Epidermal melanocyte (primary cell): Measurements from ENCODE around the gene SETDB2.

Experiments used
- DNase-seq: peaks from one replicate; pipeline ENCODE4 v3.0.0; 2011; ENCODE audit warnings: low spot score; ENCODE audit not compliant: insufficient read length

SETDB2 gene

DNA sequence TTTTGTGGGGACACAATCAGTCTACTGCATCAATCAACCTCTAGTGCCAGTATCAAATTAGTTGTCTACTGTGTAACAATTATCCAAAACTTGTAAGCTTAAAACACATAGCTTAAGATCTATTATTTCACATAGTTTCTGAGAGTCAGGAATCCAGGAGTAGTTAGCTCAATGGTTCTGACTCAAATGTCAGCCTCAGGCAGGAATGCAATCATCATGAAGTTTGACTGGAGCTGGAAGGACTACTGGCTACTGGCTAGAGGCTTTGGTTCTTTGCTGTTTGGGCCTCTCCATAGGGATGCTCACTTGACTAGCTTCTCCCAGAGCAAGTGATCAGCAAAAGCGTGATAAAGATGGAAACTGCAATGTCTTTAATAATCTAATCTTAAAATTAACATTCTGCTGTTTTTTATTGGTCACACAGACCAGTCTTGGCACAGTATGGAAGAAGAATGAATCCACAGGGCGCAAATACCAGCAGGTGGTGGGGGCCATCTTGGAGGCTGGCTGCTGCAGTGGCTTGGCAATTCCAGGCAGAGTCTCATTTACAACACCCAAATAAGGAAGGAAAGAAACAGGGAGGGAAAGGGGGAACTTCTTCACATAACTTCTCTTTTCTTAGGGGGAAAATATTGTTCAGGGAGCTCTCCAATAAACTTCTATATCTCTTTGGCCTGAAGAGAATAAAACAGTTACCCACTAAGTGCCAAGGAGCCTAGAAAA, 15.9 kb upstream of the SETDB2 start:
- DNase-seq: no peak

DNA sequence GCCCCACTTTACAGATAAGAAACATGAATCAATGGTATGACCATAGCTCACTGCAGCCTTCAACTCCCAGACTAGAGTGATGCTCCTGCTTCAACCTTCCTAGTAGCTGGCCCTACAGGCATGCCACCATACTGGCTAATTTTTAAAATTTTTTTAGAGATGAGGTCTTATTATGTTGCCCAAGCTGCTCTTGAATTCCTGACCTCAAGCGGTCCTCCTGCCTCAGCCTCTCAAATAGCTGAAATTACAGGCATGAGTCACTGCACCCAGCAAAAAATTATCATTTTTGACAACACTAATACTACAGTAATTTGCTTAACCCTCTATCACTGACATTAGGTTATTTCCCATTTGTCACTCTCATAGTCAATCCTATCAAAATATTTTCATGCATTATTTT, 15.0 kb upstream of the SETDB2 start:
- DNase-seq: no peak

GRCh38 chr13:49435992-49436391, 8.1 kb upstream of the SETDB2 start:
- DNase-seq: no peak

GRCh38 chr13:49436890-49437289, 7.2 kb upstream of the SETDB2 start:
- no peak for DNase-seq

- no peak for DNase-seq
Measured at GRCh38 chr13:49437705-49438104, 6.4 kb upstream of the SETDB2 start.

DNA sequence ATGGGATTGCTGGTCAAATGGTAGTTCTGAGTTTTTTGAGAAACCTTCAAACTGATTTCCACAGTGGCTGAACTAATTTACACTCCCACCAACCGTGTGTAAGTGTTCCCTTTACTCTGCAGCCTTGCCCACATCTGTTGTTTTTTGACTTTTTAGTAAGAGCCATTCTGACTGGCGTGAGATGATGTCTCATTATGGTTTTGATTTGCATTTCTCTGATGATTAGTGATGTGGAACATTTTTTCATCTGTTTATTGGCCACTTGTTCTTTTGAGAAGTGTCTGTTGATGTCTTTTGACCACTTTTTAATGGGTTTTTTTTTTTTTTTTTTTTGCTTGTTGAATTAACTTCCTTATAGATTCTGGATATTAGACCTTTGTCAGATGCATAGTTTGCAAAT, 4.5 kb upstream of the SETDB2 start:
- no peak for DNase-seq

GRCh38 chr13:49441312-49441711, 2.8 kb upstream of the SETDB2 start:
- DNase-seq: no peak

DNA sequence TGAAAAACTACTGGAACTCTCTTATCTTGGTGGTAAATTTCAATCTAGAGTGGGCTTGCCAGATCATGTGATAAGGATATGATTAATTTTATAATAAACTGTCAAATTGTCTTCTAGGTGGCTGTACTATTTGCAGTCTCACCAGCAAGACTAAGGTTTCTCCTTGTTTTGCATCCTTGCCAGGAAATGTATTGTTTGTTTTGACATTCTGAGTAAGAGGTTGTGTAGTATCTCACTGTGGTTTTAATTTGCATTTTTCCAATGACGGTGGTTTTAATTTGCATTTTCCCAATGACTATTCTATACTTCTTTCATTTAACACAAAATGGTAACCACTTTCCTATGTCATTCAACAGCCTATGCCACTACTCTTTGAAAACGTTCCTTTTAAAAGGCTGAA, 2.2 kb upstream of the SETDB2 start:
- DNase-seq: no peak

DNA sequence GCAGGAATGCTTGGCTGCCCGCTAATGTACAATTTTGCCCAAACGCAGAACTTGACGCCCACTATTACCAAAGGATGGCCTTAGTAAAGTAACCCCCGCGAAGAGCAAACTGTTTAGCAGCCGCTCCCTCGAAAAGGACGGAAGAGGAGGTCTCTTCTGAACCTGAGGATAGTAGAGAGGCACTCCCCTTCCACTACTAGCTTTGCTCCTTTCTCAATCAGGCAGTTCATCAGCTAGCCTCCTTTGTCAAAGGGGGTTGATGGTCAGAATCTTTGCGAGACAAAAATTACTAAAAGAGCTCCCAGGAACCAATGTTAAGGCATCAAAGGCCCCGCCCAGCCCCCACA, 744 bp upstream of the SETDB2 start:
- DNase-seq: peak; percentile 40

DNA sequence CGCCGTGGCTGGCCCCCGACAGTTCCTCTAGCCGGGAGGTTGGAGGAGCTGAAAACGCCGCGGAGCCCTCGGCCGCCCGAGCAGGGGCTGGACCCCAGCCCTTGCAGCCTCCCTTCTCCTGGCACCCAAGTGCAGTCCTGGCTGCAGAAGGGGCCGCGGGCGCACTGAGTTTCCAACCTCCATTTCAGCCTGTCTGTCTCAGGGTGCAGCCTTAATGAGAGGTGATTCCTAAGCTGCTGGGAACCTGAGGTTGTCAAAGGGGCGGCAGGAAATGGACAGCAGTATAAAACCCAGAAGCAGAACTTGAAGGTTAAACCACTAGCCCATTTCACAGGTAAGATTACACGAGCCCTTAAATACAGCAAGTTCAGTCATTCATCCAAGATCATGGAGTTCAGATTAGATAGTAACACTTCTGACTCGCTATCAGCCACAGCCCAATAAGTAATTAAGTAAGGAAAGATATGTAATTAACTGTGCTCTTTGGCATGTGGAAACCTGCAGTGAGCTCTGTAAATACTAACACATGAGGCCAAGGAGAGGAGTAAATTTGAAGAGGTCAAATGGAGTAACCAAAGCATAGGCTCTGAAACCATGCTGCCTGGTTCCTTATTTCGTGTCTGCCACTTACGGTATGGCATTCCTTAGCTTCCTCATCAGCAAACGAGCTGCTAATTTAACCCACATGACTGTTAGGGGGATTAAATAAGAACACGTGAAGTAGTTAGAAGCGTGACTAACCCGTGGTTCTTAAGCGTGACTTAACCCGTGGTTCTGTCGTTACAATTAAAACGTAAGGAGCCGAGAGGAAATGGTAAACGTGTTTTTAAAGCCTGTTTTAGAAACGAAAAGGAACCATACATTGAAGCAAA, 686 bp downstream of the SETDB2 start:
- peak; percentile 43 for DNase-seq

GRCh38 chr13:49446473-49446872, 2.4 kb downstream of the SETDB2 start:
- DNase-seq: no peak

DNA sequence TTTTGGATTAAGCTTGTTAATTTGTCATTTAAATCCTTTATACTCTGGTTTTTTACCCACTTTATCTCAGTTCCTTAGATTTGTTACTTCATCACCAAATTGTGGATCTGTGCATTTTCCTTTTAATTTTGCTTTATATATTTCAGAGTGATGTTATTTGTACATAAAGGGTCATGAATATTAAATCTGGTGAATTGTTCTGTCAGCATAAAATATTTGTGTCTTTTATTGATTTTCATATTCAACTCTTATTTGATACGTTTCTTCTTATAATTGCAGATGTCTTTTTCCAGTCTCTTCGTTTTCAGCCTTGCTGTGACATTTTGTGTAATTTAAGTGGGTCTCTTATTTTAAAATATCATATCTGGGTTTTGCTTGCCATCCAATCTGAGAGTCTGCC, 4.7 kb downstream of the SETDB2 start:
- DNase-seq: no peak

DNA sequence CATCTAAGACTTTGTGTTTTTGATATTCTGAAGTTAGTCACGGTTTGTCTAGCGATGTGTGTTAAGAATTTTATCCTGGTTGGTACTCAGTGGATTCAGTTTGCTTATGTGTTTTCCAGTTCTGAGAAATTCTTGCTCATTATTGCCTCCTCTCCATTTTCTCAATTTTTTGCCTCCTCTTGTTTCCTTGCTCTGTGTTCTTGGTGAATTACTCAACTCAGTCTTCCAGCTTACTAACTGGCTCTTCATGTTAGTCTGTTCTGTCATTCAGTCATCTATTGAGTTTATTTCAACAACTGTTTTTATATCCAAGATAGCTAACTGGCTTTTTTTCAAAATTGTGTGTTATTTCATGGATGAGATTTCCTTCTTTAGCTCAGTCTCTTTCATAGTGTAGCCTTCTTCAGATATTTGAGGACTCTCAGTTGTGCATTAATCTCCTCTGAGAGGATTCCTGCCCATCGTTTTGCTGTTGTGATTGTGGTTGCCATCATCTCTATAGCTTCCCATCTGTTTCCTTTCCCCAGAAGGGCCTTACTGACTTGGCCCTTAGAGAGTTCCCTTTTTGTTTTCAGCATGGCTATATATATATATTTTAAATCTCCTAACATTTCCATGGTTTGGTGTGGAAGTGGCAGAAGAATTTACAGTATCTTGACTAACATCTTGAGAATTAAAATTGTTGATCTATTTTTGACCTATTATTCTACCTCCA, 6.2 kb downstream of the SETDB2 start:
- no peak for DNase-seq

GRCh38 chr13:49452725-49453457, 8.8 kb downstream of the SETDB2 start:
- DNase-seq: no peak

DNA sequence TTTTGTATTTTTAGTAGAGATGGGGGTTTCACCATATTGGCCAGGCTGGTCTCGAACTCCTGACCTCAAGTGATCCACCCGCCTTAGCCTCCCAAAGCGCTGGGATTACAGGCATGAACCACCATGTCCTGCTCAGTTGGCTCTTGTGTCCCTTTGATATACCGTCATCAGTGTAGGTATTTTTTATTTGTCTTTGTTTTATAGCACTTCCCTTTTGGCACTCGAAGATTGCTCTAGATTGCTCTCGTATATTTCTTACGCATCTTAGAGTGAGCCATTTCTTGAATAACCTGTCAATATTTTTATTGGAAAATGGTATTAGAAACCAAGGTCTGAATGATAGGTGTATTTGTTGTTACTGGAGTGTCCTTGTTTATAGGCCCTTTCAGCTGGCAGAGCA, 9.4 kb downstream of the SETDB2 start:
- DNase-seq: no peak

GRCh38 chr13:49454388-49455006, 10.4 kb downstream of the SETDB2 start:
- no peak for DNase-seq

GRCh38 chr13:49455007-49455398, 10.9 kb downstream of the SETDB2 start:
- no peak for DNase-seq

- DNase-seq: no peak
Measured at GRCh38 chr13:49456156-49456555, 12.1 kb downstream of the SETDB2 start.

DNA sequence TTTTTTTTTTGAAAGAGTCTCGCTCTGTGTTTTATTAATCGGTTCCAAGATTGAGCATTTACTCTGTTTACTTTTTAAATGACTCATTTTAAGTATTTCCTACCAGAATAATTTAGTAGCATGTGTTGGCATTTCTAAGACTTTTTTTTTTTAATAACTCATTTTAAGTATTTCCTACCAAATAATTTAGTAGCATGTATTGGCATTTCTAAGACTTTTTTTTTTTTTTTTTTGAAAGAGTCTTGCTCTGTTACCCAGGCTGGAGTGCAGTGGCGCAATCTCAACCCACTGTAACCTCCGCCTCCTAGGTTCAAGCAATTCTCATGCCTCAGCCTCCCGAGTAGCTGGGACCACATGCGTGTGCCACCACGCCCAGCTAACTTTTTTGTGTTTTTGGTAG, 13.1 kb downstream of the SETDB2 start:
- DNase-seq: no peak

- DNase-seq: no peak
Measured at GRCh38 chr13:49459580-49459979, 15.5 kb downstream of the SETDB2 start.

- DNase-seq: no peak
Measured at GRCh38 chr13:49464085-49464484, 20.0 kb downstream of the SETDB2 start.
